Cerebellar cortex (tissue), 1 donor: Measurements from ENCODE around the gene ANKH.
A peak's percentile ranks its signal among the peaks of the same experiment; 100 is the strongest.

Experiments used
- DNase-seq: peaks from one replicate; pipeline ENCODE4 v3.0.0-alpha.2; 2015; ENCODE audit warnings: low spot score

Gene ANKH

GRCh38 chr5:14760548-14761002, 111.0 kb downstream of the ANKH start:
- DNase-seq: no peak

GRCh38 chr5:14759744-14760547, 111.6 kb downstream of the ANKH start:
- no peak for DNase-seq

- DNase-seq: no peak
These were observed 113.7 kb downstream of the ANKH start for GRCh38 chr5:14757850-14758249.

- DNase-seq: no peak
These were observed 115.1 kb downstream of the ANKH start for GRCh38 chr5:14756478-14756877.

- peak; percentile 95 for DNase-seq
These were observed 117.6 kb downstream of the ANKH start for GRCh38 chr5:14753947-14754346.

- DNase-seq: peak; percentile 63
These were observed 118.3 kb downstream of the ANKH start for GRCh38 chr5:14753292-14753691.

- DNase-seq: no peak
These were observed 119.0 kb downstream of the ANKH start for GRCh38 chr5:14752497-14753071.

- DNase-seq: peak; percentile 53
These were observed 120.9 kb downstream of the ANKH start for GRCh38 chr5:14750712-14751111.

- no peak for DNase-seq
These were observed 121.9 kb downstream of the ANKH start for GRCh38 chr5:14749579-14750101.

GRCh38 chr5:14748180-14748900, 123.2 kb downstream of the ANKH start:
- no peak for DNase-seq

GRCh38 chr5:14745753-14746152, 125.8 kb downstream of the ANKH start:
- no peak for DNase-seq

GRCh38 chr5:14745188-14745563, 126.4 kb downstream of the ANKH start:
- no peak for DNase-seq

- no peak for DNase-seq
These were observed 127.0 kb downstream of the ANKH start for GRCh38 chr5:14744296-14745187.

GRCh38 chr5:14743601-14744295, 127.8 kb downstream of the ANKH start:
- no peak for DNase-seq

GRCh38 chr5:14742498-14742897, 129.1 kb downstream of the ANKH start:
- DNase-seq: no peak

GRCh38 chr5:14741801-14742440, 129.7 kb downstream of the ANKH start:
- no peak for DNase-seq

GRCh38 chr5:14741131-14741530, 130.4 kb downstream of the ANKH start:
- DNase-seq: no peak

GRCh38 chr5:14739981-14740380, 131.6 kb downstream of the ANKH start:
- no peak for DNase-seq

- DNase-seq: no peak
These were observed 132.0 kb downstream of the ANKH start for GRCh38 chr5:14739538-14739937.

- no peak for DNase-seq
These were observed 133.5 kb downstream of the ANKH start for GRCh38 chr5:14738050-14738449.

- no peak for DNase-seq
These were observed 134.3 kb downstream of the ANKH start for GRCh38 chr5:14737291-14737690.
